NOMO-1 treated with DMSO at 0.1 percent for 48 hours (cell line): ENCODE measurements around the gene NDUFAF4.
"Not testable (repeated sequence)": the region's sequence is repeated elsewhere in the genome, so short reads cannot be mapped to it uniquely, and the experiment has no call there.

ENCODE experiments used
- DNase-seq: peaks from one replicate; lab custom pipeline; 2025; ENCODE audit not compliant: unreplicated experiment; lab: John Stamatoyannopoulos, UW

Gene NDUFAF4

GRCh38 chr6:96899451-96899998 lies 1.8 kb upstream of the NDUFAF4 start:
- DNase-seq: no peak

GRCh38 chr6:96899019-96899418 lies 1.3 kb upstream of the NDUFAF4 start:
- peak; percentile 24 for DNase-seq

GRCh38 chr6:96898241-96898851 lies 655 bp upstream of the NDUFAF4 start:
- DNase-seq: peak; percentile 41

DNA sequence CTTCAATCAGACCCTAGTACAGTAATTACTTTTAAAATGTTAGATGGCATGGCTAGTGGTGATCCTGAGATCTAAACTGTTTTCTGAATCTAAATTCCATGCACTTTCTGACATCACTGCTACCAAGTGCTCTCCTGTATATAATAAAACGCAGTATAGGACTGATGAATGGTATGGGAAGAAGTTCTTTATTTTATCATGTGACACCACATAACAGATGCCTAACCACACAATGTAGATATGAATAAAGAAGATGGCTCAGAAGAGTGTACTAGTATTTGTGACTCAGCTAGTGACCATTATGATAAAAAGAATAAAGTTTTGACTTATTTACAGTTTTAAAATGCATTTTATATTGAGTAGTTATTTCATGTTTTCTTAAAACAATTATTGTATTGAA lies 8.5 kb downstream of the NDUFAF4 start:
- no peak for DNase-seq

GRCh38 chr6:96888745-96889144 lies 8.9 kb downstream of the NDUFAF4 start:
- DNase-seq: no peak

DNA sequence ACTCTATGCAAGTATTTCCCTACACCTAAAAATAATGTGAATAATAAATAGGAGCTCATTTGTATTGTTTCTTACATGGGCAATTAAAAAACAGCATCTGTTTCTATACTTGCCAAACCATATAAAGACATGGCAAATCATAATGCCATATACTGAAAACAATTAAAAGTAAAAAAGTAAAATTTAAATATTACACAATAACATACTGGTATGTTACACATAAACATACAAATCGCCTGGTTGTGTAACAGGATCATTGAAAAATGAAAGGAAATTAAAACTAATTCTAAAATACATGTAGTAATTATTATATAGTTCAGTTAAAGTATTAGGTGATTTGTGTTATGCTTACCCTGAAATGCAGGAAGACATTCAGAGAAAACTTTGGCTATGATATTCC lies 11.2 kb downstream of the NDUFAF4 start:
- no peak for DNase-seq

GRCh38 chr6:96885187-96885631 lies 12.5 kb downstream of the NDUFAF4 start:
- DNase-seq: not testable (repeated sequence)

DNA sequence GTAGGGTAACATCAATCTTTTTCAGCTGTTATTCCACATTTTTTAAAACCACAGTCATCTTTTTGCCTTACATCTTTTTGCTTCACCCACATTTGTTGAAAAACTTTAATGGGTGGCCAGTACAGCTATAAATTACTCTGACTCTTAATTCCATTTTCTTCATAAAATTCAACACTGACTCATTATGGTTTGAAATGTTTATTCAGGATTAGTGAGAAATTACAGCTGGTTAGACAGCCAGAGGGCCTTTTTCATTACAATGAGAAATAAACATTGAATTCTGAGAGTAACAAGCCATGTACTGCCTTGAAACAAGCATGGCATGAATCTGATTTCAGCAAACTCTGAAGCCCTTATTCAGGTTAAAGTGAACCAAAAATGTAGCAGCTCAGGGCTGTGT lies 19.5 kb downstream of the NDUFAF4 start:
- DNase-seq: no peak

DNA sequence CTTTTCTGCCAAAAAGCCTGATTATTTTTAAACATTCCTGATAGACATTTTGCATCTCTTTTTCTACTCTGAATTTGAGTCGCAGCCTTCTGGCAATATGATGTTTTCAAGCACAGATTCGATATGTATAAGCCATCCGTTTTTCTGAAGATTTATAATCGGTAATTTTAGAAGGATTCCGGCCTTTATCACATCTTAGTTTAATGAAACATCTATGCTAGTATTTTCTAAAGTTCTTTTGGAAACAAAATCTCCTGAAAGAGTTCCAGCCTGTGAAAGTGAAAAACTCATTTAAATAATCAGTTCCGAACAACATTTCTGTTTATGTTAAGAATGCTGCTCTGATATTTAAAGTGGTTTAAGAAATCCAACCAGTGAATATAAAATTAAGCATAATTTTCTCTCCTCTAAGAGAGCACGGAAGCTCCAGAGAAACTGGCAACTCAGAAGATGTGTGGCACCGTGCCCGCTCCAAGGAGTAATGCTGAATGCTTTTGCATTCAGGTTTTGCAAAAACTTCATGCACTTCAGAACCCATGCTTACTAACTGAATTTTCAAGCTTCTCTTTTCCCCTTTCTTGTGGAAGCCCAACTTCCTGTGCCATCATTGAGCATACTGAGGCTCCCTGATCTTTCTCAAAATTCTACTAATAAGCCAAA lies 20.7 kb downstream of the NDUFAF4 start:
- DNase-seq: no peak

DNA sequence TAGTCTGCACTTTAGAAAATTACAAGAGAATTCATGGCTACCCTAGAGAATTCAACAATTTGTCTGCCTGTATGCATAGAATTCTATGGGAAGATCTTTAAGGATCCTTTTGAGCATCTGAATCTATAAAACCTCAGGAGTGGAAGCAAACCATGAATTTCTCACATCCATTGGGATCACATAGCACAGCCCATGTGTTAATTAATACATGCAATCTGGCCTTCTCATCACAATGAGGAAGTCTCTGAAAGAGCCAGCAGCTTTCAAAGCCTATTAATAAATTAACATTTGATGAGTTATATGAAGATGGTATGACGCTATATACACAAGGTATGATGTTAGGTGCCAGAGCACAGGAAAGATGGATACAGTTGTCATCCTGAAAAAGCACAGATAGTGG lies 24.7 kb downstream of the NDUFAF4 start:
- DNase-seq: no peak

DNA sequence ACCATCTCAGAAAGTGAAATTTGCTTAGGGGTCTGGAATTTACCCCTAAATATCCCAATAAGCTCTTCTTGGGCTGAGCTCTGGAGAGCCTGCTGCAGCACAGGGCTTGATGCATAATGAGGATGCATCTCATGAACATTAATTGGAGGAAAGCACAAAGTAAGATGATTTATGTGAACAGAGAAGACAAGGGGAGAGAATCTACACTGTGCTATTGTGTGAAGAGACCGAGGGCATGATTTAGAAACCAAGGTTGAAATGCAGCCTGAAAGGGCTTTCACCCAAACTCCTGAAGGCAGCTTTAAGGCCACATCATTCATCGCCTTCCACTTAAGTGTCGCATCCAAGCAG lies 32.7 kb downstream of the NDUFAF4 start:
- no peak for DNase-seq

DNA sequence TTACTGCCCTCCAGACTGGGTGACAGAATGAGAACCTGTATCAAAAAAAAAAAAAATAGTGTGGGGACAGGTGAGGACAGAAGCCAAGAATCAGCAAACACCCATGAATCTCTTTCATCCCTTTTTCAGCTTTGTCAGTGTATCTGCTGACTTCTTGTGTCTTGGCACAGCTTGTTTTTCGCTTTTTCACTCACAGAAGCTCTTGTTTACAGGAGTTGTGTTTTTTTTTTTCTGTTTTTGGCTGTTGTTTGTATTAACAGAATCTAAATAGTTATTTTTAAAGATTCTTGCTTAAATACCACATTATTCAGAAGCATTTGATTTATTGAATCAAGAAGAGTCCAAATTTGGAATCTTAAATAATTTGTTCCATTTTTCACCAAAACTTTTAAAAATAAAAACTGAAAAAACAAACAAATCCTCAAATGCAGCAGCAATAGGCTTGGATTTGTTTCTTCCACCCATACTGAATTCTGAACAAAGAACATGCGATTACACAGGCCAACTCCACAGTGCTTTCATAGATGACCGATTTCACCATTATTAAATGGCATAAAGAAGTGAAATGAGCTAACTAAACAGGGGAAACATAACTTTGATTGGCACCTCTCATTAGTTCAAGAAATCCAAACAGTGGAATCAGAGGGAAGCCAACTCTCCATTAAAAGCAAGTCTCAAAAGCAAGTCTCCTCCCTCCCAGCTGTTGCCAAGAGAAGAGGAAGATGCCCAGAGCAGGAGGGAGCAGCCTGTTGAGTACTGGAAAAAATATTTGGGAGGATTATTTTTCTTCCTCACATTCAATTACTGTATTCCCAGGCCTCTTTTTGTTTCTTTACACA lies 33.3 kb downstream of the NDUFAF4 start:
- no peak for DNase-seq

- no peak for DNase-seq
These were observed 35.1 kb downstream of the NDUFAF4 start for GRCh38 chr6:96862560-96862959.

DNA sequence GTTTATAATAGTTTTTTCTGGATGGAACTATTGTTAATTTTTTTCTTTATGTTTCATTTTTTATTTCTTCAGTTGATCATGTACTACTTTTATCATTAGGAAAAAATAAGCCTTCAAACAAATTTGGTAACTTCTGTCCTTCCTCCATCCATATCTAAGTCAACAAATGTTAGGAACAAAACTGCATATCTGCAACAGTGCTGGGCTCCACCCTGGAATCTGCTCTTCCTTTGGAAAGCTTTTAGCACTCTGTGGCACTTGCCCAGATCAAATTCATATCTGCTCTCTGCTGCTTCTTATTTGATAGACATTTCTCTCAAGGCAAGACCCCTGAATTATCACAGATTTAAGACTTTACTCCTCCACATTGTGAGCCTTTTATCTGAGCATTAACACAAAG lies 36.1 kb downstream of the NDUFAF4 start:
- DNase-seq: no peak

- no peak for DNase-seq
These were observed 40.8 kb downstream of the NDUFAF4 start for GRCh38 chr6:96856856-96857255.

DNA sequence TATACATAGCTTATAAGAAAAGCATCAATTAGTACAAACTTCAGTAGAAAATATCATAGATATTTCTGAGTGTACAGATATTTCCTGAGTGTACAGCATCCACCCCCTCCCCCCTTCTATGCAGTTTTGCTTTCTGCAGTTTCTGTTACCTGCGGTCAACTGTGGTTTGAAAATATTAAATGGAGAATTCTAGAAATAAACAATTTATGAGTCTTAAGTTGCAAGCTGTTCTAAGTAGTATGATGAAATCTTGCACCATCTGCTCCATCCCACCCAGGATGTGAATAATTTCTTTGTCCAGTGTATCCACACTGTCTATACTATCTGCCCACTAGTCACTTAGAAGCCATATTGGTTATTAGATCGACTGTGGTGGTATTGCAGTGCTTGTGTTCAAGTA lies 44.6 kb downstream of the NDUFAF4 start:
- DNase-seq: no peak

DNA sequence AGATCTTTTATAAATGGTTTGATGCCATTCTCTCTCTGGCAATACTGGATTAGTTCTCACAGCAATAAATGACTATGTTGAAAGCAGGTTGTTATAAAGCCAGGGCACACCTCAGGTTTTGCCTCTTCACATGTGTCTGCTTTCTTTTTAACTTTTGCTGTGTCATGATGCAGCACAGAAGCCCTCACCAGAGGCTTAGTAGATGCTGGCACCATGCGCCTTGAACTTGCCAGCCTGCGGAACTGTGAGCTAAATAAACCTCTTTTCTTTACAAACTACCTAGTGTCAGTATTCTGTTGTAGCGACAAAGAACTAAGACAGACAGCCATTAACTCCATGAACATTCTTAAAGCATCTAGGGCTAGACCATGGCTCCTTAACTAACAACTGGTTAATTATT lies 45.1 kb downstream of the NDUFAF4 start:
- DNase-seq: no peak

GRCh38 chr6:96851858-96852257 lies 45.8 kb downstream of the NDUFAF4 start:
- DNase-seq: no peak

DNA sequence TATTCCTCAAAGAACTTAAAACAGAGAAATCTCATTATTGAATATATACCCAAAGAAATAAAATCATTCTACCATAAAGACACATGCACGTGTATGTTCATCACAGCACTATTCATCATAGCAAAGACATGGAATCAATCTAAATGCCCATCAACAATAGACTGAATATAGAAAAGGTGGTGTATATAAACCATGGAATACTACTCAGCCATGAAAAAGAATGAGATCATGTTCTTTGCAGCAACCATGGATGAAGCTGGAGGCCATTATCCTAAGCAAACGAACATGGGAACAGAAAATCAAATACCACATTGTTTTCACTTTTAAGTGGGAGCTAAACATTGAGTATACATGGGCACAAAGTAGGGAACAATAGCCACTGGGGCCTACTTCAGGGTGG lies 48.1 kb downstream of the NDUFAF4 start:
- DNase-seq: no peak

DNA sequence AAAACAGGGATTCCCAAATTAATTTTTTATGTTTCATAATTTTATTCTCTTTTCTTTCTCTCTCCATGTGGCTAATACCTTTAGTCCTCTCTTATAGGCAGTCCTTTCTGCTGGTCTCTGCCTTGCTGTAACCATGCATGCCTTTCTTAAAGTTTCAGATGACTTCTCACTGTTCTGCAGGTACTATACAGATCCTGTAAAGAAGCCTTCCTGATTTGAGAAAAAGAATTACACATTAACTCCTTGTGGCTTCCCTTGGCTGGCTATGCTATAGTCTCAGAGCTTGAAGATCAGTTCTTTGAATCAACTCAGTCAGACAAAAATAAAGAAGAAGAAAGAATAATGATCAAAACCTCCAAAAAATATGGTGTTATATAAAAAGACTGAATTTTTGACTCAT lies 53.2 kb downstream of the NDUFAF4 start:
- no peak for DNase-seq

DNA sequence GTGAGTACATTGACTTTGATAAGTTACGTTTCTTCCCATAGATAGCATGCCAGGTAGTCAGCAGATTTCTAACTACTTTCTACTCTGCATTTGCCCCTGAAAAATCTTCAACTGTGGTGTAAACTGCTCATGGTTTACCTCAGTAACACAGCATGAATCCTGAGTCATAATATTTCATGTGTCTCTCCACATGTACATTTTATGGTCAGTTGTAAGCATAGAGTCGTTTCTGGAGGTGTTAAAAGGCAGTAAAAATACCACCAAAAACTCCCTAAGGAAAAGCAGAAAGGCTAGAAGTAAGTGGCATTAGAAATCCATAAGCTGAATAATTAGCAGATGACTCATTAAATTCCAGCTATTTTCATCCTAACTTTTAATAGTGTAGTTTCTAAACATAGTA lies 56.3 kb downstream of the NDUFAF4 start:
- no peak for DNase-seq
